Breast epithelium (tissue), 4 donors: Measurements from ENCODE around the gene ARFIP1. TPM values are rescaled to one million over a fixed set of nuclear protein-coding genes. Genes with fewer than 3 reads are reported as not detected.

Experiments used
- DNase-seq, 2 donors: peaks; one replicate each; pipeline ENCODE4 v3.0.0-alpha.2; 2019; ENCODE audit warnings: low spot score in 2 of 2
- H3K27ac ChIP-seq, 2 donors: fragments of 200-600 bp; sonication (generic) in 1 of 2; one replicate each; pipeline ENCODE4 v1.5.1; 2016 to 2019; ENCODE audit warnings: mild to moderate bottlenecking in 1 of 2
- H3K27me3 ChIP-seq, 2 donors: fragments of 200-600 bp; sonication (generic) in 1 of 2; one replicate each; pipeline versions ENCODE4 v1.5.1 to v1.6.0; 2017 to 2019; ENCODE audit warnings: control low read depth in 1 of 2, mild to moderate bottlenecking in 1 of 2
- H3K36me3 ChIP-seq: fragments of 200-600 bp; one replicate; pipeline ENCODE4 v1.5.1; 2019
- H3K4me1 ChIP-seq, 2 donors: fragments of 200-600 bp; sonication (generic); one replicate each; pipeline ENCODE4 v1.5.1; 2016 to 2019; ENCODE audit warnings: control low read depth in 1 of 2
- H3K4me3 ChIP-seq, 3 donors: fragments of 200-600 bp; sonication (generic); 1 replicate in 2 of 3; 2 replicates in 1 of 3; pipeline ENCODE4 v1.5.1; 2016 to 2019; ENCODE audit warnings: mild to moderate bottlenecking in 3 of 3, moderate library complexity in 2 of 3
- H3K9me3 ChIP-seq, 2 donors: fragments of 200-600 bp; sonication (generic) in 1 of 2; one replicate each; pipeline ENCODE4 v1.5.1; 2016 to 2019; ENCODE audit warnings: control low read depth in 1 of 2
- CTCF ChIP-seq, 3 donors: fragments of 450-650 bp; IDR thresholded peaks; one replicate each; pipeline ENCODE4 v1.5.1; 2016 to 2017; ENCODE audit warnings: antibody characterized with exemption in 3 of 3, mild to moderate bottlenecking in 3 of 3, moderate library complexity in 3 of 3
- POLR2A ChIP-seq: fragments of 450-650 bp; IDR thresholded peaks from one replicate; pipeline ENCODE4 v1.6.1; 2016; ENCODE audit warnings: antibody characterized with exemption, mild to moderate bottlenecking, moderate library complexity
- POLR2AphosphoS5 ChIP-seq, 3 donors: sonication (generic); formaldehyde crosslinking; IDR thresholded peaks; one replicate each; pipeline ENCODE4 v1.6.1; 2017; ENCODE audit warnings: antibody characterized with exemption in 3 of 3
- intact Hi-C: fragments of 100-400 bp; cut with DNase I; formaldehyde crosslinking; loops from one replicate; pipeline ENCODE4 v1.15.1; 2023; ENCODE audit warnings: low total_unique reads
- total RNA-seq, 3 donors: library from RNA; depleted of rRNA; stranded (reverse); fragments of >200 nt; gene quantifications; one replicate each; pipeline ENCODE4 v1.1.0, GENCODE V29; 2016

ARFIP1 gene
- total RNA-seq, 3 donors from 2014 or later, result 25.3 to 54.9 (median 39.0) TPM

DNA sequence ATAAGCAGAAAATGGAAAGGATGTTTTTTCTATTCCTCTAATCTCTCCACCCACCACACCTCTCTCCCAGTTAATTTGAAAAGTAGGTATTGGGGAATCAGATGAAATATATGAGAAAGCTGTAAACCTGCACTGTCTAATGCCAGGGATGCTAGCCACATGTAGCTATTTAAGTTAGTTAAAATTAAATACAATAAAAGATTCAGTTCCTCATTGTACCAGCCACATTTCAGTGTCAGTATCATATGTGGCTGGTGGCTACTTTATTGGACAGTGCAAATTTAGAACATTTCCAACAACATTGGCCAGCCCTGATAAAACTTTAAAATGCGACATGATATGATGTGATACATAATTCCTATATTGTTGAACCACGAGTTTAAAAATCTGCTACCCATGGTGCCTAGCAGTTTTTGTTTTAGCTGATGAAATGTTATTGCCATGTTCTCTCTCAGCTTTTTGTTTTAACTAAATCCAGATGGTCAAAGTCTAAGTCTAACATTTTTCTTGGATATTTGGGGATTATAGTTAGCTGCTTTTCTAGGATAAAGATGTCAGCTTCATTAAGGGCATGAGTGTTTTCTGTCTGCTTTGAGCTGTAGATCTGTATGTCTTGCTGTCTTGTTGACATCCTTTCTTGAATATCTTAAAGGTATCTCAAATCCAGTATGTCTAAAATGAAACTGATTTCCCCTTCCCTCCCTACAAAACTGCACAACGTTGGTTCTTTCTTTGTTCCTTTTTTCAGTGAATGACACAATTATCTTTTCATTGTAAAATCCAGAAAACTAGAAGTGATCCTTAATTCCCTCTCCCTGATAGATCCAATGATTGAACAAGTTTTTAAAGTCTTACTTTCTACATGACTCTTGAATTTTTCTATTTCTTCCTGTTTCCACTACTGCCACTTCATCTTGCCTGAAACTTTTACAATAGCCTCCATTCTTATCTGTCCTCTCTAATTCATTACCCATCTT is 6.2 kb downstream of the ARFIP1 start:
- H3K9me3 ChIP-seq, result no peaks in the 10 kb centered on the region
- H3K4me1 ChIP-seq, result peaks cover 0 to 6% of the 10 kb centered on the region in 2 donors
- TF ChIP-seq POLR2A, result no peak
- TF ChIP-seq CTCF (IDR thresholded peaks at IDR 0.05), result no peak
- no peak for TF ChIP-seq POLR2AphosphoS5 (IDR thresholded peaks at IDR 0.05)
- no peak overlapping the region for H3K27ac ChIP-seq
- no peak overlapping the region for H3K4me3 ChIP-seq
- H3K27me3 ChIP-seq, result no peaks in the 10 kb centered on the region
- intact Hi-C loops, result no loop called here
- no peak for DNase-seq
- no peaks in the 10 kb centered on the region for H3K36me3 ChIP-seq

DNA sequence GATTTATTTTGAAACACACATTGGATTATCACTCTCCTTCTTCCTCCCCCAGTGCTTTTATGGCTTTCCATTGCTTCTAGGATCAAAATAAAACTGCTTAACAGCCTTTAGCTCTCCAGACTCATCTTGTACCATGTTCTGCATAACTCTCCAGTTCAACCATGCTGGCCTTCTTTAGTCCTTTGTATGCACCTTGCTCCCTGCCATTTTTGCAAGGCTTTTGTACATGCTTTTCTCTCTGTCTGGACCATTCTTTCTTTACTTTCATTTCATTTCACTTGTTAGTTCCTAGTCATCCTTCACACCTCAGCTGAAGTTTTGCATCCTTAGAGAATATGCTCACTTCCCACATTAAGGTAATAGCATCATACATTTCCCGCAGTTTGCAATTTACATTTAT is 6.9 kb downstream of the ARFIP1 start:
- no peaks in the 10 kb centered on the region for H3K9me3 ChIP-seq
- TF ChIP-seq POLR2AphosphoS5 (IDR thresholded peaks at IDR 0.05), result no peak
- no peak for TF ChIP-seq CTCF (IDR thresholded peaks at IDR 0.05)
- TF ChIP-seq POLR2A, result no peak
- DNase-seq, result no peak
- no peak overlapping the region for H3K27ac ChIP-seq
- intact Hi-C loops, result no loop called here
- H3K4me3 ChIP-seq, result no peak overlapping the region
- peaks cover 0 to 6% of the 10 kb centered on the region in 2 donors for H3K4me1 ChIP-seq
- no peaks in the 10 kb centered on the region for H3K27me3 ChIP-seq
- no peaks in the 10 kb centered on the region for H3K36me3 ChIP-seq

- no peak overlapping the region for H3K27ac ChIP-seq
- no peaks in the 10 kb centered on the region for H3K4me1 ChIP-seq
- DNase-seq, result no peak
- no peak overlapping the region for H3K4me3 ChIP-seq
- H3K27me3 ChIP-seq, result no peaks in the 10 kb centered on the region
- H3K36me3 ChIP-seq, result no peaks in the 10 kb centered on the region
- TF ChIP-seq CTCF (IDR thresholded peaks at IDR 0.05) (no peak), POLR2AphosphoS5 (IDR thresholded peaks at IDR 0.05) (no peak), POLR2A (no peak)
- intact Hi-C loops, result no loop called here
- H3K9me3 ChIP-seq, result no peaks in the 10 kb centered on the region
These were observed 16.1 kb downstream of the ARFIP1 start for GRCh38 chr4:152795891-152796290.

GRCh38 chr4:152803541-152803940 is 23.8 kb downstream of the ARFIP1 start:
- H3K4me1 ChIP-seq, result no peaks in the 10 kb centered on the region
- intact Hi-C loops, result no loop called here

More at GRCh38 chr4:152803541-152803940, 23.8 kb downstream of the ARFIP1 start:
- no peak for TF ChIP-seq CTCF (IDR thresholded peaks at IDR 0.05)
- no peak for TF ChIP-seq POLR2AphosphoS5 (IDR thresholded peaks at IDR 0.05)
- TF ChIP-seq POLR2A, result no peak
- H3K9me3 ChIP-seq, result no peaks in the 10 kb centered on the region
- no peak overlapping the region for H3K4me3 ChIP-seq
- H3K27ac ChIP-seq, result no peak overlapping the region
- no peaks in the 10 kb centered on the region for H3K27me3 ChIP-seq
- no peaks in the 10 kb centered on the region for H3K36me3 ChIP-seq
- no peak for DNase-seq
